GM18508 (cell line): Measurements from ENCODE around the gene FAM200A.
"Not testable (repeated sequence)": the region's sequence is repeated elsewhere in the genome, so short reads cannot be mapped to it uniquely, and the experiment has no call there.

Source experiments
- ATAC-seq: cut with Tn5 transposase; IDR thresholded peaks from one replicate; pipeline ENCODE4 v1.9.1; 2021; ENCODE audit warnings: moderate number of reproducible peaks; ENCODE audit not compliant: insufficient read depth, unreplicated experiment

Gene FAM200A

GRCh38 chr7:99559175-99559915 is 7.4 kb upstream of the FAM200A start:
- no peak for ATAC-seq

- peak; percentile 29 for ATAC-seq
Observed at GRCh38 chr7:99558306-99559174, 6.6 kb upstream of the FAM200A start, which contains the start of gene ZNF655. Gene ZNF655 (plus strand): TSS chr7:99558642. CDS start chr7:99560560, 1,918 bp downstream.

- ATAC-seq: peak; percentile 12
Observed at GRCh38 chr7:99557940-99558305, 6.0 kb upstream of the FAM200A start.

GRCh38 chr7:99557196-99557607 is 5.3 kb upstream of the FAM200A start:
- no peak for ATAC-seq

- no peak for ATAC-seq
Observed at GRCh38 chr7:99554939-99555338, 3.0 kb upstream of the FAM200A start.

- ATAC-seq: no peak
Observed at GRCh38 chr7:99553039-99553438, 1.1 kb upstream of the FAM200A start.

- ATAC-seq: no peak
Observed at GRCh38 chr7:99551334-99551733, 580 bp downstream of the FAM200A start.

- ATAC-seq: not testable (repeated sequence)
Observed at GRCh38 chr7:99549545-99549944, 2.4 kb downstream of the FAM200A start.

GRCh38 chr7:99545308-99545707 is 6.6 kb downstream of the FAM200A start:
- not testable (repeated sequence) for ATAC-seq

- no peak for ATAC-seq
Observed at GRCh38 chr7:99543916-99544315, 8.0 kb downstream of the FAM200A start.

GRCh38 chr7:99543081-99543671 is 8.7 kb downstream of the FAM200A start:
- ATAC-seq: no peak

- ATAC-seq: no peak
Observed at GRCh38 chr7:99541212-99541611, 10.7 kb downstream of the FAM200A start.

GRCh38 chr7:99540542-99540941 is 11.4 kb downstream of the FAM200A start:
- no peak for ATAC-seq

- no peak for ATAC-seq
Observed at GRCh38 chr7:99539213-99539811, 12.6 kb downstream of the FAM200A start.

- ATAC-seq: no peak
Observed at GRCh38 chr7:99535667-99536066, 16.2 kb downstream of the FAM200A start.

GRCh38 chr7:99531354-99531765 is 20.6 kb downstream of the FAM200A start:
- no peak for ATAC-seq

- no peak for ATAC-seq
Observed at GRCh38 chr7:99525713-99526440, 26.0 kb downstream of the FAM200A start.

GRCh38 chr7:99521399-99521798 is 30.5 kb downstream of the FAM200A start:
- ATAC-seq: no peak

- no peak for ATAC-seq
Observed at GRCh38 chr7:99514050-99514449, 37.9 kb downstream of the FAM200A start.

GRCh38 chr7:99505324-99505662 is 46.6 kb downstream of the FAM200A start:
- ATAC-seq: no peak
